Astrocyte of the cerebellum (primary cell): ENCODE data around the gene TMED6.

Experiments
- DNase-seq: peaks from one replicate; pipeline ENCODE4 v3.0.0-alpha.2; 2011; ENCODE audit warnings: low read depth
- H3K4me3 ChIP-seq: 2 replicates; pipeline ENCODE4 v1.5.1; 2011; ENCODE audit warnings: mild to moderate bottlenecking, low read depth, low read length, moderate library complexity
- CTCF ChIP-seq: IDR thresholded peaks from 2 replicates; pipeline ENCODE4 v1.5.1; 2012; ENCODE audit warnings: low read length, low read depth, moderate library complexity, mild to moderate bottlenecking; ENCODE audit errors: missing control alignments
- in situ Hi-C: cut with HindIII; loops from 2 replicates; pipeline ENCODE4 v1.10.0; 2017; ENCODE audit warnings: low sequenced_read_pairs

Gene TMED6

DNA sequence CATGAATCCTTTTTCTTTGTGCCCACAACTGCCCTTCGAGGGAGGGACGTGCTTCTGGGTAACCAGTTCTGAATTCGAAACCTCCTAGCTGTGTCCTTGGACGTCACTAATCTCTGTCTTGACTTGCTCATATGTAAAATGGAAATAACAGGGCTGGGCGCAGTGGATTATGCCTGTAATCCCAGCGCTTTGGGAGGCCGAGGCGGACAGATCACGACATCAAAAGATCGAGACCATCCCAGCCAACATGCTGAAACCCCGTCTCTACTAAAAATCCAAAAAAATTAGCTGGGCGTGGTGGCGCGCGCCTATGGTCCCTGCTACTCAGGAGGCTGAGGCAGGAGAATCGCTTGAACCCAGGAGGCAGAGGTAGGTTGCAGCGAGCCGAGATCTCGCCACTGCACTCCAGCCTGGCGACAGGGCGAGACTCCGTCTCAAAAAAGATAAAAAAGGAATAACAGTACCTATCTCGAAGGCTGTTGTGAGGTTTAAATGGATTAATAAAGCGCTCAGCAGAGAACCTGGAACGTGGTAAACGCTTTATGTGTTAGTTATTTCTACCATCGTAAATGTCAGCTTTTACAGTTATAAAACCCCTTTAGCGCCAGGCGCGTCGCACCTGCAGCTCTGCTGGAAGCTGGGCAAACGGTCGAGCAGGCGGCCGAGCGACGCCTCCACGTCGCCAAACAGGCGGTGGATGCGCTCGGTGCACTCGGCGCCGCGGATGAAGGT lies 12.9 kb downstream of the TMED6 start:
- H3K4me3 ChIP-seq = peak overlapping the region; percentile 95
- in situ Hi-C loops = no loop called here
- no peak for DNase-seq

GRCh38 chr16:69334696-69335095 lies 16.9 kb downstream of the TMED6 start:
- no peak for DNase-seq
- no peak overlapping the region for H3K4me3 ChIP-seq
- TF ChIP-seq CTCF = no peak
- in situ Hi-C loops = no loop called here

More for the DNA sequence above, 12.9 kb downstream of the TMED6 start:
- TF ChIP-seq CTCF = no peak

- H3K4me3 ChIP-seq = peak within 1 kb of the TSS; percentile 67
- DNase-seq = peak; percentile 75
- in situ Hi-C loops = no loop called here
- no peak for TF ChIP-seq CTCF
These were observed 21.1 kb downstream of the TMED6 start, which contains the start of gene PDF for GRCh38 chr16:69330286-69331109. Gene PDF, minus strand, starts transcription at chr16:69330588. Its CDS starts 18 bp downstream, at chr16:69330570.

GRCh38 chr16:69329369-69330285 lies 22.0 kb downstream of the TMED6 start:
- H3K4me3 ChIP-seq = peak overlapping the region; percentile 67
- DNase-seq = no peak
- TF ChIP-seq CTCF = no peak
- in situ Hi-C loops = no loop called here

DNA sequence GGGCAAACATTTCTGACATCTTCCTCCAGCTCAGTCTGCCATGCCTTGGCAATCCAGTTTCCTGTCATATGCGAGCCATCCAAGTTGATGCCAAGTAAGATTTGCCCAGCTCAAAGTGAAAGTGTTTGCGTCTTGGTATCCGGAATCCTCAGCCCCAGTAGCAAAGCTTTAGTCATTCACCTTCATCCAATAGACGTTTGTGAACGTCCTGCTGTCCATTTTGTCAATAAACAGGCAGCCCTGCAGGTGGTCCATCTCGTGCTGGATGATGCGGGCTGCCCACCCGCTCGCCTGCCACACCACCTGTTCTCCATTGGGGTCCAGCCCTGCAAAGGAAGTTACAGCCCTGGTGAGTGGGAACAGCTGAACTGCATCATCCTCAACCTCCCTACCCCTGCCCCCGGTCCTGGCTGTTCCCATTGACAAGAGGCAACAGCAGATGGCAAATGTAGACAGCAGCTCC lies 22.7 kb downstream of the TMED6 start:
- peak; percentile 11 for DNase-seq
- H3K4me3 ChIP-seq = peak overlapping the region; percentile 67
- TF ChIP-seq CTCF = no peak
- in situ Hi-C loops = no loop called here
